Chondrocyte (in vitro differentiated cells): ENCODE measurements around the gene TULP3. TPM values are rescaled to one million over a fixed set of nuclear protein-coding genes. Genes with fewer than 3 reads are reported as not detected.

ENCODE experiments used
- DNase-seq: peaks from one replicate; pipeline ENCODE4 v3.0.0; 2021; ENCODE audit warnings: mixed read lengths, low spot score
- H3K27ac Mint-ChIP-seq: one replicate; pipeline ENCODE4 v1.8.0; 2021; ENCODE audit warnings: mild to moderate bottlenecking, moderate library complexity, mixed read lengths; ENCODE audit not compliant: unreplicated experiment
- H3K27me3 Mint-ChIP-seq: 2 replicates; pipeline ENCODE4 v1.8.0; 2021; ENCODE audit warnings: low read depth, mixed read lengths
- H3K36me3 Mint-ChIP-seq: 2 replicates; pipeline ENCODE4 v1.8.0; 2021; ENCODE audit warnings: low read depth, mixed read lengths
- H3K4me1 Mint-ChIP-seq: 2 replicates; pipeline ENCODE4 v1.8.0; 2021; ENCODE audit warnings: low read depth, mild to moderate bottlenecking, mixed read lengths
- H3K4me3 Mint-ChIP-seq: one replicate; pipeline ENCODE4 v1.8.0; 2021; ENCODE audit warnings: mild to moderate bottlenecking, moderate library complexity, mixed read lengths; ENCODE audit not compliant: unreplicated experiment
- H3K9me3 Mint-ChIP-seq: 2 replicates; pipeline ENCODE4 v1.8.0; 2021; ENCODE audit warnings: low read depth, mixed read lengths
- CTCF ChIP-seq: fragments of 200-600 bp; sonication (generic); IDR thresholded peaks from 2 replicates; pipeline ENCODE4 v1.5.0; 2021; ENCODE audit warnings: antibody characterized with exemption, mild to moderate bottlenecking, moderate library complexity
- total RNA-seq: library from RNA; stranded (reverse); gene quantifications from 3 replicates; pipeline ENCODE4 v1.2.1, GENCODE V29; 2021

TULP3 gene
- total RNA-seq, 1 donor from 2014 or later: 30.6 TPM

GRCh38 chr12:2977776-2978175 lies 87.1 kb downstream of the TULP3 start:
- H3K4me1 Mint-ChIP-seq: peaks cover 18% of the 10 kb centered on the region
- no peaks in the 10 kb centered on the region for H3K9me3 Mint-ChIP-seq
- no peaks in the 10 kb centered on the region for H3K27me3 Mint-ChIP-seq
- no peak overlapping the region for H3K27ac Mint-ChIP-seq
- no peak for DNase-seq
- H3K4me3 Mint-ChIP-seq: no peak overlapping the region
- TF ChIP-seq CTCF: no peak
- peaks cover 10% of the 10 kb centered on the region for H3K36me3 Mint-ChIP-seq

GRCh38 chr12:2979806-2980205 lies 89.1 kb downstream of the TULP3 start:
- no peaks in the 10 kb centered on the region for H3K9me3 Mint-ChIP-seq
- TF ChIP-seq CTCF: no peak
- H3K27ac Mint-ChIP-seq: no peak overlapping the region
- peaks cover 15% of the 10 kb centered on the region for H3K4me1 Mint-ChIP-seq
- H3K36me3 Mint-ChIP-seq: peaks cover 8% of the 10 kb centered on the region
- no peaks in the 10 kb centered on the region for H3K27me3 Mint-ChIP-seq
- no peak for DNase-seq
- H3K4me3 Mint-ChIP-seq: no peak overlapping the region

GRCh38 chr12:2980630-2981029 lies 89.9 kb downstream of the TULP3 start:
- H3K36me3 Mint-ChIP-seq: peaks cover 8% of the 10 kb centered on the region

GRCh38 chr12:2982361-2982760 lies 91.7 kb downstream of the TULP3 start:
- no peak for TF ChIP-seq CTCF
- Mint-ChIP-seq H3K9me3 (no peaks in the 10 kb centered on the region), H3K4me1 (peaks cover 8% of the 10 kb centered on the region), H3K36me3 (peaks cover 12% of the 10 kb centered on the region), H3K27ac (no peak overlapping the region), H3K27me3 (no peaks in the 10 kb centered on the region), H3K4me3 (no peak overlapping the region)
- DNase-seq: no peak

More at GRCh38 chr12:2980630-2981029, 89.9 kb downstream of the TULP3 start:
- Mint-ChIP-seq H3K27ac (no peak overlapping the region), H3K4me1 (peaks cover 10% of the 10 kb centered on the region), H3K9me3 (no peaks in the 10 kb centered on the region), H3K4me3 (no peak overlapping the region), H3K27me3 (no peaks in the 10 kb centered on the region)
- TF ChIP-seq CTCF: no peak
- no peak for DNase-seq

GRCh38 chr12:2984249-2984648 lies 93.6 kb downstream of the TULP3 start:
- no peaks in the 10 kb centered on the region for H3K9me3 Mint-ChIP-seq
- H3K4me3 Mint-ChIP-seq: no peak overlapping the region
- peak overlapping the region; percentile 4 for H3K27ac Mint-ChIP-seq
- H3K36me3 Mint-ChIP-seq: peaks cover 8% of the 10 kb centered on the region
- TF ChIP-seq CTCF: no peak
- DNase-seq: no peak
- H3K27me3 Mint-ChIP-seq: no peaks in the 10 kb centered on the region
- peaks cover 8% of the 10 kb centered on the region for H3K4me1 Mint-ChIP-seq
